GM19328 (cell line): ENCODE results near the gene WAS.

Experiments used
- ATAC-seq: cut with Tn5 transposase; IDR thresholded peaks from one replicate; pipeline ENCODE4 v1.9.1; 2021; ENCODE audit warnings: mild to moderate bottlenecking, moderate library complexity; ENCODE audit not compliant: unreplicated experiment

WAS gene

DNA sequence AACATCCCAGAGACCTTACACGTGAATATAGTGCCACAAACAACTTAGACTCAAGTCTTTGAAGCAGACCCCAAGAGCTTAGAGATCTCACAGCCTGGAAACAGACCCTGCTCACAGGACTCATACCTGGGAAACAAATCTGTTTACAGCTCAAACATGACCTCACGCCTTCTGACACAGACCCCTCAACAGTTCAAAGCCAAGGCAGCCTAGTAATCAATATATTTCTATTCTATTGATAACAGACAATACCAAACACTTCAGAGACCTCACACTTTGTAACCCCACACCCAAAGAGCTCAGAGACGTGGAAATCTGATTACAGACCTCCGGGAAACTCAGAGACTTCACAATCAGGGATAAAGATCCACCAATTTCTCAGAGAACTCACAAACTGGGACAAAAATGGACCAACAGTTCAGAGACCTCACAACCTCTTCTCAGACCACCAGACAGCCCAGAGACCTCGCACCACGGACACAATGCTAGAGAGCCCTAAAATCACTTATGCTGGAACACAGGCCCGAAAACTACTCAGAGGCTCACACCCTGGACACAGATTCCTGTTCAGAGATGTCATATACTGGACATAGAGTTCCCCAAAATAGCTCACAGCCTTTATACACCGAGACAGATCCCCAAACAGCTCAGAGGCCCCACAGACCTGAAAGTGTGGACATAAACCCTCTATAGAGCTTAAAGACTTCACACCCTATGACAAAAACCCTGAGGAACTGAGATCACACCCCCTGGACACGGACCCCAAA, 27.7 kb downstream of the WAS start:
- ATAC-seq = no peak

DNA sequence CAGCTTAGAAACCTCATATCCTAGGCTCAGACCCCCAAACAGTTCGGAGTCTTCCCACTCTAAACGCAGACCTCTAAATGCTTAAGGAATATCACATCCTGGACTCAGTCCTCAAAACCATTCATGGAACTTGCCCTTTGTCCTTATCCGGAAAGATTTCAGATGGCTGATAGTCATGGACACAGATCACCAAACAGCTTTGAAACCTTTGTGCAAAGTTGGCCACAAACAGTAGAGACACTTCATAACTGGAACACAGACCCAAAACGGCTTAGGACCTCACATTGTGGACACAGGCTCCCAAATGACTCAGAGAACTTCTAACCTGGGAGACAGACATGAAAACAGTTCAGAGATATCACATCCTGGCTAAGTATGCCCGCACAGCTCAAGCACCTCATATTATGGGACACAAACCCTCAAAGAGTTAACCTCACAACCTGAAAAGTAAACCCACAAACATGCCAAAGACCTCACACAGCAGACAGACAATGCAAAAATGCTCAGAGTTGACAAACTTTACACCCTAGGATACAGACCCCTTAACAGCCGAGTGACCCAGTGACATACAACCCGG, 28.4 kb downstream of the WAS start:
- no peak for ATAC-seq

DNA sequence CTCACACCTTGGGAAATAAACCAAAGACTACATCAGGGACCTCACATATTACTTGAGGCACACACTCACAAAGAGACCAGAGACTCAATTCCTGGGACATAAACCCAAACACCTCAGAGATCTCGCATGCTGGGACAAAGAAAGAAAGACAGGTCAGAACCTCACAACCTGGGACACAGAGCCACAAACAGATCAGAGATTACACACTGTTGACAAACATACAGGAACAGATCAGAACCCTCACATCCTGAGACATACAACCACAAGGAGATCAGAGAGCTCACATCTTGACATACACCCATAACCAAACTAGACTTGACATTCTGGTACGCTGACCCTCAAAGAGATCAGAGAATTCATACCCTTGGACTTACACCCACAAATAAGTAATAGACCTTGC, 30.2 kb downstream of the WAS start:
- ATAC-seq = no peak

DNA sequence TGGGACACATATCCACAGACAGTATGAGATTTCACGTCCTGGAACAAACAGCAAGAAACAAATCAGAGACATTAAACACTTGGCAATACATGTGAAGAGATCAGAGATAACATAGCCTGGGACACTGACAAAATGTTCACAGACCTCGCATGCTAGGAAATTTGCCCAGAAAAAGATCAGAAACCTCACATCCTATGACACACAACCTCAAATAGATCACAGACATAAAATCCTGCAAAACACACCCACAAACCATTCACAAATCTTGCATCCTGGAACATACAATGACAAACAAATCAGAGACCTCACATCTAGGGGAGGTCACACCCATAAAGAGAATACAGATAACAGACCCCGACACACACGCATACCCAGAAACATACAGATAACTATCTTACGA, 31.0 kb downstream of the WAS start:
- ATAC-seq = no peak

DNA sequence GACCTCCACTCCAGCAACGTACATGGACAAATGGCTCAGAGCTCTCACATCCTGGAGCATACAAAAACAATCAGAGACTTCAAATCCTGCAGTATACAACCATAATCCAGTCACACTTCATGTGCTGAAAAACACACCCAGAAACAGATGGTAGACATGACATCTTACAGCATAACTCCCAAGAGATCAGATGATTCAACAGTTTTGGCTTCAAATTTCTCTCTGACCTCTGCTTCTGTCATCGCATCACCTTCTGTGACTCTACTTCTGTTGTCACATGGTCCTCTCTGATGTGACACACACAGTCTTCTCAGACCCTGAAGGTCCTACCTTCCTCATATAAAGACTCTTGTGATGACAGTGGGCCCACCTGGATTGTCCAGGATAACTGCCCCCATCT, 31.5 kb downstream of the WAS start:
- no peak for ATAC-seq

DNA sequence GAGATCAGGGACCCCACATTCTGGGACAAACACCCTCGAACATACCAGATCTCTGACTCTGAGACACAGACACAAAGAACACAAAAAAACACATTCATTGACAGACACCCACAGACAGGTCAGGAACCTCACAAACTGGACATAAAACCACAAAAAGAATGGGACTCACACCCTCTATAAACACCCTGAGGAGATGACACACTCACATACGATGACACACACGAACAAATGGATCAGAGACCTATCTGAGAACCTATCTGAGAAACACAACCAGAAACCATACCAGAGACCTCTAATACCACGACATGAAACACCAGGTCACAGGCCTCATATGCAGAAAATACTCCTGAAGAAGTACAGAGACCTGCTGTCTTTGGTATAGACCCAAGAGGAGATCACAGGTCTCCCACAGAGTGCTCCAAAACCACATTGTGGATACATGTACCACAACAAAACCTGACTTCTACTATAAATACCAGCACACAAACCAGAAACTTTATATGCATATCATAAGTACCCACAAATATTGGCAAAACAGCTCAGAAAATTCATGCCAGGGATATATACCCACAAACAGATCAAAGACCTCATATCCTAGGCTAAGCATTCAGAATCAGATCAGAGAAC, 32.4 kb downstream of the WAS start:
- ATAC-seq = no peak

DNA sequence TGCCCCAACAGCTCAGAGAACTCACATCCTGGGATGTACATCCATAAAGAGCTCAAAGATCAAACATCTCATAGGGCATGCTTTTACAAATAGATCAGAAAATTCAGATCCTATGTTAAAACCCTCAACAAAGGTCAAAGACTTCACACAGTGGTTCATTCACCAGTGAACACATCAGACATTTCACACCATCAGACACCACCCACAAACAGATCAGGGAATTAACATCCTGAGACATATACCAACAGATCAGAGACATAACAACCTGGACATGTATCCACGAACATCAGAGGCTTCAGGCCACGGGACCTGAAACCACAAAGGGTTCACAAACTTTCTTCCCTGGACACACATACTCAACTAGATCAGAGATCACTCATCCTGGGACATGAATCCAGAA, 36.4 kb downstream of the WAS start:
- ATAC-seq = no peak

DNA sequence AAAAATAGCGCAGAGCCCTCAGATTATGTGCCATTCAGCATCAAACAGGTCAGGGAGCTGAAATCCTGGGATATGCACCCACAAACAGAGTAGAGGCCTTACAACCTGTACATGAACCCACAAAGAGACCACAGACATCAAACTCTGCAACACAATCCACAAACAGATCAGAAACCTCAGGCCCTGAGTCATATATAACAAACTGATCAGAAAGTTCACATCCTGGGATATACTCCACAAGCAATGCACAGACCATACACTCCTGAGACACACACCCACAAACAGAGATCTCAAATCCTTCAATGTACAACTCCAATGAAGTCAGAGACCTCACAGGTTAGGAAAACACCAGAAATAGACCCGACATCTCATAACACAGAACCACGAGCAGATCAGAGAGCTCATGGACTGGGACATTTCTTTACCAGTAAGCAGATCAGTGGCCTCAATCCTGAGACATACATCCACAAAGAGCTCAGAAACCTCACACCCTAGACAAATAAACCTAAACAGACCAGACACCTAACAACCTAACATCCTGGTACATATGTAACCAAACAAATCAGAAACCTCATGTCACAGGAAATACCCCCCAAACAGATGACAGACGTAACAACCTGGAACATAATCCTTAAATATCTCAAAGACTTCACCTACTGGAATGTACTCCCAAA, 37.1 kb downstream of the WAS start:
- no peak for ATAC-seq

DNA sequence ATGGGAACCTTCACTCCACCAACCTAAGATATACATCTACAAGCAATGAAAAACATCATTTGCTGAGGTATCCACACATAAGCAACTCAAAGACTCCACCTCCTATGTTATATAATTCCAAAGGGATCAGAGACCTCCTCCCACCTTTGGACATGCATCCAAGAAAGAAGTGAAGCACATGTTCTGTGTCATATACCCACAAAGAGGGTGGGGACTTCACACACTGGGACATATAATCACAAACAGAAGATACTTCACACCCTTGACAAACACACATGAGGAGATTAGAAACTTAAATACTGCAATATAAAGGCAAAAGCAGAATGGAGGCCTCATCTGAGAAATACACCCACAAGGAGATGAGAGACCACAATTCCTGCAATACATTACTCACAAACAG, 38.3 kb downstream of the WAS start:
- ATAC-seq = no peak

DNA sequence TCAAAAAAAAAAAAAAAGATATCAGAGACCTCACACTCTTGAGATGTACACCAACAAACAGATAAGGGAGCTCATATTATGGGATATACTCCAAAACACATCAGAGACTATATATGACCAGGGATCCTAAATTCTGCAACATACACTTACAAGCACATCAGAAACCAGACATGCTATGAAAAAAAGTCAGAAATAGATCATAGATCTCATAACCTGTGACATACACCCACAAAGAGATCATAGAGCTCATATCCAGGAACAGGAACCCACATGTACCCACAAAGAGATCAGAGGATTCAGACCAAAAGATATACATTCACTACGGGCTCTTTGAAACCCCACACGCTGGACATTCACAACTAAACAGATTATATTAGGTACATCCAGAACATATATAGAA, 43.0 kb downstream of the WAS start:
- ATAC-seq = no peak

DNA sequence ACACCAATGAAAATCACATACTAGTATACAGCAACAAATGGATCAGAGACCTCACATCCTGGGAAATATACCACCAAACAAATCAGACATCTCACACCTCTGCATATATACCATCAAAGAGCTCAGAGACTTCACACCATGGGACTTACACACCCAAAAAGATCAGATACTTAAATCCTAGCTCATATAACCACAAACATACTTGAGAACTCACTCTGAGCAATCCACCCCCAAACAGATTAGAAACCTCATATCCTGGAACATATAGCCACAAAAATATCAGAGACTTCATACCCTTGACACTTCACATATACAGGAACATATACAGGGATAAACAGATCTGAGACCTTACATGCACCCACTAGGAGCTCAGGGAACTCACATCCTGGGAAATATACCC, 45.1 kb downstream of the WAS start:
- ATAC-seq = no peak

DNA sequence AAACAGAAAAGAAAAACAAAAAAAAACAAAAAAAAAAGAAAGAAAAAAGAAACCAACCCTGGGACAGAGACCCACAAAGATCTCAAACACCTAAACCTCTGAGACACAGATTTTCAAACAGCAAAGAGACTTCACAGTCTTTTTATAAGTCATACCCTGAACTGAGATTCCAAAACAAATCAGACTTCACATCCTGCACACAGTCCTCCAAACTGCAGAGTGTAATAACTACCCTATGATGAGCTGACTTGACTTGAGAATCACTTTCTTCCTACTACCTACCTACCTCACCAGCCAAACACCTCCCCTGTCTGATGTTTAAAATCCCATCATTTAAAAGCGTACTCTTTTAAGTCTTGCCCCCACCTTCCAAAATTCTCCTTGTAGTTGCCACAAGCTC, 52.7 kb downstream of the WAS start:
- ATAC-seq = no peak

DNA sequence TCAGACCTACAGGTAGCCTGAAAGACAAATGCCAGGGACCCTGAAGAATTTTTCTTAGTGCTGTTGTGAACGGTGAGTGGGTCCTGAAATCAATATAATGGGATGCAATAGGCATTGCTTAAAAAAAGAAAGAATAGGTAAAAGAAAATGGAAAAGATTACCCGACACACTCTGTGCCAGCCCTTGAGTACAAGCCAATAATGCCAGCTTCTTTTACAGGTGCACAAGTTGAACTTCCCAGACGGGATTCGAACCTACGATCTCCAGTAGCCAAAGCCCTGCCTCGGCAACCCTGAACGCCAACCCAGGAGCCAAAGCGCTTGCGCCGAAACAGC, 53.2 kb downstream of the WAS start:
- ATAC-seq = no peak

DNA sequence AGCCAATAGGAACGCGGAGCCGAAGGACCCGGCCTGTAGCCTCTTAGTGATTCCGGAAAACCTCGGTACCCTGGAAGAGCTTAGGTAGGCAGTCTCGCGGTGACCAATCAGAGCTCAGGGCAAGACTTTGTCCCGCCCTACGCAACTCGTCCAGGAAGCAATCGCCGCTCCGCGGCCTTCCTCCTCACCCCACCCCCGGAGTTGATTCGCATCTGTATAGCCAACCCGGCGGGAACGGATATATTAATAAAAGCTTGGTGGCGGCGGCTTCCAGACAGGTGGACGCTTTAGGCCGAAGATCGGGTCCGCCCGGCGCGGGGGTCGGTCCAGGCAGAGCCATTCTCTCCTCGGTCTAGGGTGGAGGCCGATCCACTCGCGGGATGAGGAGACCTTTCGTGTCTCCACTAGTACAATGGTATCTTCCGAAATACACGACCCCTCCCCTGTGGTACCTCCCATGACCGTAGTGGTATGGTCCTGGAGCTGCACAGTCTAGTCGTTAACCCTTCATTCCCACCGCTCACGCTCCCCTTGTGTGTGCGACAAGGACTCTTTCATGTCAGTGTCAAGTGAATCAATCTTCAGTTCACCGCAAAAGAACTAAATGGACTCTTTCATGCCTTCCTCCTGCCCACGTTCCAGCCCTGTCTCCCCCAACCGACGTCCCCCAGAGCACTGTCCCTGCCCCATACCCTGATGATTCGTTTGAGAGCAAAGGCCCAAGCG, 53.8 kb downstream of the WAS start:
- ATAC-seq = peak; percentile 97

DNA sequence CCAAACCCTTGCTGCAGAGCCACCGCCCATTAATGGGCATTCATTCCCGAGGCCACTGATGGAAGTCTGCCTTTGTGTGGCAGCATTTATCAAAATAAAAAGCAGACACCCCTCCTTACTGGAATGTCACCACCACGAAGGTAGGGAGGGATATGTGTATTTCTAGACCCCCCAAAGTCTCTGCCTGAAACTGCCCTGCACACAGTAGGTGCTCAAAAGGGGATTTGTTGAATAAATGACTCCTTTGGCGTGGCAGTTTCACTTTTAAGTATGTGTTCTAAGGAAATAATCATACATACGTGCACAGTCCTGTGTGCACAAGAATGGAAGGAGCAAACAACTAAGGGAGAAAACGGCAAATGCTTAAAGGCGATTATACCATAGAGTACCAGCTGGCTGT, 54.3 kb downstream of the WAS start:
- ATAC-seq = no peak
